Neural progenitor cell (in vitro differentiated cells): ENCODE results near the gene C21orf91. TPM values are rescaled to one million over a fixed set of nuclear protein-coding genes. Genes with fewer than 3 reads are reported as not detected.

Experiments
- DNase-seq: peaks from one replicate; pipeline ENCODE4 v3.0.0-alpha.2; 2016; ENCODE audit warnings: low spot score
- H2AFZ ChIP-seq: fragments of 200-600 bp; sonication (generic); replicated peaks from 2 replicates; pipeline ENCODE4 v1.6.1; 2016; ENCODE audit warnings: antibody characterized with exemption
- H3F3A ChIP-seq: fragments of 200-600 bp; sonication (generic); 2 replicates; pipeline ENCODE4 v1.6.1; 2016; ENCODE audit warnings: antibody characterized with exemption, low read depth
- H3K27ac ChIP-seq: fragments of 200-600 bp; sonication (generic); 2 replicates; pipeline ENCODE4 v1.5.1; 2016; ENCODE audit warnings: mild to moderate bottlenecking
- H3K27me3 ChIP-seq: fragments of 200-600 bp; sonication (generic); 2 replicates; pipeline ENCODE4 v1.6.1; 2016; ENCODE audit warnings: mild to moderate bottlenecking, moderate library complexity
- H3K36me3 ChIP-seq: fragments of 200-600 bp; sonication (generic); 2 replicates; pipeline ENCODE4 v1.5.1; 2016
- H3K4me1 ChIP-seq: fragments of 200-600 bp; sonication (generic); 2 replicates; pipeline ENCODE4 v1.6.1; 2016; ENCODE audit warnings: mixed run types
- H3K4me2 ChIP-seq: fragments of 200-600 bp; sonication (generic); 2 replicates; pipeline ENCODE4 v1.6.1; 2016
- H3K4me3 ChIP-seq: fragments of 200-600 bp; sonication (generic); 2 replicates; pipeline ENCODE4 v1.5.1; 2016
- H3K79me2 ChIP-seq: fragments of 200-600 bp; sonication (generic); 2 replicates; pipeline ENCODE4 v1.6.1; 2016; ENCODE audit warnings: low read depth
- H3K9ac ChIP-seq: fragments of 200-600 bp; sonication (generic); 2 replicates; pipeline ENCODE4 v1.6.1; 2016
- H3K9me3 ChIP-seq: fragments of 200-600 bp; sonication (generic); 2 replicates; pipeline ENCODE4 v1.5.1; 2016; ENCODE audit warnings: low read depth
- H4K20me1 ChIP-seq: fragments of 200-600 bp; sonication (generic); 2 replicates; pipeline ENCODE4 v1.6.1; 2016; ENCODE audit warnings: low read depth
- H3K27ac Mint-ChIP-seq: 3 replicates; pipeline ENCODE4 v1.8.0; 2021; ENCODE audit warnings: mixed read lengths
- H3K27me3 Mint-ChIP-seq: 2 replicates; pipeline ENCODE4 v1.8.0; 2022; ENCODE audit warnings: low read depth, mild to moderate bottlenecking, inconsistent platforms, moderate library complexity, mixed read lengths; ENCODE audit not compliant: insufficient read depth
- H3K36me3 Mint-ChIP-seq: 3 replicates; pipeline ENCODE4 v1.8.0; 2021; ENCODE audit warnings: mixed read lengths
- H3K4me1 Mint-ChIP-seq: 3 replicates; pipeline ENCODE4 v1.8.0; 2021; ENCODE audit warnings: mixed read lengths
- H3K4me3 Mint-ChIP-seq: 3 replicates; pipeline ENCODE4 v1.8.0; 2021; ENCODE audit warnings: mild to moderate bottlenecking, moderate library complexity, mixed read lengths
- H3K9me3 Mint-ChIP-seq: 3 replicates; pipeline ENCODE4 v1.8.0; 2020; ENCODE audit warnings: mixed read lengths
- CTCF ChIP-seq: fragments of 200-600 bp; sonication (generic); IDR thresholded peaks from 2 replicates; pipeline ENCODE4 v1.5.1; 2017; ENCODE audit warnings: antibody characterized with exemption, mild to moderate bottlenecking
- EZH2 ChIP-seq: fragments of 200-600 bp; sonication (generic); IDR thresholded peaks from 2 replicates; pipeline ENCODE4 v1.6.1; 2017; ENCODE audit warnings: antibody characterized with exemption, mild to moderate bottlenecking, moderate library complexity
- EZH2phosphoT487 ChIP-seq: fragments of 200-600 bp; sonication (generic); IDR thresholded peaks from 2 replicates; pipeline ENCODE4 v1.6.1; 2017; ENCODE audit warnings: antibody characterized with exemption
- total RNA-seq: library from RNA; depleted of rRNA; stranded (reverse); fragments of >200 nt; gene quantifications from 2 replicates; pipeline ENCODE4 v1.2.3, GENCODE V29; 2015; ENCODE audit warnings: low replicate concordance

The C21orf91 gene
- total RNA-seq, 1 donor from 2014 or later: 59.9 TPM

GRCh38 chr21:17848228-17848627 lies 29.1 kb upstream of the C21orf91 start:
- Histone ChIP-seq H3K27ac (no peak overlapping the region), H4K20me1 (no peaks in the 10 kb centered on the region), H3K27me3 (no peaks in the 10 kb centered on the region), H3K4me3 (no peak overlapping the region), H3K9ac (no peak overlapping the region), H3K9me3 (no peaks in the 10 kb centered on the region), H3K79me2 (no peaks in the 10 kb centered on the region), H3K36me3 (no peaks in the 10 kb centered on the region), H3K4me1 (peaks cover 5% of the 10 kb centered on the region), H2AFZ (no peak overlapping the region), H3K4me2 (no peak overlapping the region), H3F3A (no peaks in the 10 kb centered on the region)
- Mint-ChIP-seq H3K27ac (no peak overlapping the region), H3K36me3 (no peaks in the 10 kb centered on the region), H3K27me3 (peaks cover 6% of the 10 kb centered on the region), H3K4me3 (no peak overlapping the region), H3K4me1 (peaks cover 4% of the 10 kb centered on the region), H3K9me3 (no peaks in the 10 kb centered on the region)
- TF ChIP-seq EZH2 (no peak), EZH2phosphoT487 (no peak), CTCF (no peak)
- no peak for DNase-seq

- DNase-seq: no peak
- Histone ChIP-seq H3K9me3 (no peaks in the 10 kb centered on the region), H3K27me3 (no peaks in the 10 kb centered on the region), H3K9ac (no peak overlapping the region), H3K4me1 (peaks cover 8% of the 10 kb centered on the region), H3K4me2 (no peak overlapping the region), H3K27ac (no peak overlapping the region), H4K20me1 (no peaks in the 10 kb centered on the region), H3K4me3 (no peak overlapping the region), H3K36me3 (no peaks in the 10 kb centered on the region), H3K79me2 (no peaks in the 10 kb centered on the region), H2AFZ (no peak overlapping the region), H3F3A (no peaks in the 10 kb centered on the region)
- Mint-ChIP-seq H3K9me3 (no peaks in the 10 kb centered on the region), H3K4me1 (peaks cover 3% of the 10 kb centered on the region), H3K27ac (no peak overlapping the region), H3K36me3 (no peaks in the 10 kb centered on the region), H3K27me3 (peaks cover 3% of the 10 kb centered on the region), H3K4me3 (no peak overlapping the region)
- TF ChIP-seq EZH2: no peak
- no peak for TF ChIP-seq CTCF
- no peak for TF ChIP-seq EZH2phosphoT487
These were observed 21.9 kb upstream of the C21orf91 start for GRCh38 chr21:17841103-17841502.

- H3K9me3 Mint-ChIP-seq: no peaks in the 10 kb centered on the region
- H3K27me3 Mint-ChIP-seq: peaks cover 3% of the 10 kb centered on the region
- H3K4me3 Mint-ChIP-seq: no peak overlapping the region
These were observed 15.6 kb upstream of the C21orf91 start for GRCh38 chr21:17834639-17835354.

More at GRCh38 chr21:17834639-17835354, 15.6 kb upstream of the C21orf91 start:
- H3K79me2 ChIP-seq: no peaks in the 10 kb centered on the region
- peaks cover 8% of the 10 kb centered on the region for H3K4me1 ChIP-seq
- no peak for TF ChIP-seq CTCF
- TF ChIP-seq EZH2phosphoT487: no peak
- no peak for TF ChIP-seq EZH2
- Mint-ChIP-seq H3K4me1 (peaks cover 7% of the 10 kb centered on the region), H3K36me3 (no peaks in the 10 kb centered on the region), H3K27ac (no peak overlapping the region)
- no peaks in the 10 kb centered on the region for H3K27me3 ChIP-seq
- H2AFZ ChIP-seq: no peak overlapping the region
- no peaks in the 10 kb centered on the region for H3K36me3 ChIP-seq
- no peaks in the 10 kb centered on the region for H3K9me3 ChIP-seq
- no peaks in the 10 kb centered on the region for H3F3A ChIP-seq
- H3K4me3 ChIP-seq: no peak overlapping the region
- no peak overlapping the region for H3K4me2 ChIP-seq
- no peaks in the 10 kb centered on the region for H4K20me1 ChIP-seq
- DNase-seq: no peak
- no peak overlapping the region for H3K27ac ChIP-seq
- no peak overlapping the region for H3K9ac ChIP-seq
